Measurements from ENCODE around the gene EPHA8. TPM values are rescaled to one million over a fixed set of nuclear protein-coding genes. Genes with fewer than 3 reads are reported as not detected.

EPHA8 gene
- total RNA-seq, 1 donor from 2014 or later = not detected

DNA sequence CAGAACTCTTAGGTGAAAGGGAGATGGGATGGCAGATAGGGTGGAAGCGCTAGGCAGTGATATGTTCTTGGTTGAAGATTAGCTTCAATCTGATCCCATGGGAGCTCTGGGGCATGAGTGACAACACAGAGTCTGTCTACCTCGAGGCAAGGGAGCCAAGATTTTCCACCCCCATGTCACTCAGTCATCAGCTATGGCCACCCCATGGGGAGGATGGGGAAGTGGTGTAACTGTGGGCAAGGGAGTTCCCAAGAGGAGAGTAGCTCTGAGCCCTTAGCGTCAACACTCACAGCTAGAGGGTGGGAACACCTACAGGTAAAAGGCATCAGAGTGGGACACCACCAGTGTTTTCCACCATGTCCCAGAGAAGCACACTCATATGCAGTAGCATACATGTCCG lies 42.9 kb downstream of the EPHA8 start:
- DNase-seq (no peak), ATAC-seq (peak; percentile 22)
- Histone ChIP-seq H3K36me3 (no peaks in the 10 kb centered on the region), H3K4me1 (no peaks in the 10 kb centered on the region), H3K27me3 (peaks cover 28% of the 10 kb centered on the region), H3K27ac (no peak overlapping the region), H3K9me3 (no peaks in the 10 kb centered on the region), H3K4me3 (no peak overlapping the region)
- TF ChIP-seq, protein P1, sequence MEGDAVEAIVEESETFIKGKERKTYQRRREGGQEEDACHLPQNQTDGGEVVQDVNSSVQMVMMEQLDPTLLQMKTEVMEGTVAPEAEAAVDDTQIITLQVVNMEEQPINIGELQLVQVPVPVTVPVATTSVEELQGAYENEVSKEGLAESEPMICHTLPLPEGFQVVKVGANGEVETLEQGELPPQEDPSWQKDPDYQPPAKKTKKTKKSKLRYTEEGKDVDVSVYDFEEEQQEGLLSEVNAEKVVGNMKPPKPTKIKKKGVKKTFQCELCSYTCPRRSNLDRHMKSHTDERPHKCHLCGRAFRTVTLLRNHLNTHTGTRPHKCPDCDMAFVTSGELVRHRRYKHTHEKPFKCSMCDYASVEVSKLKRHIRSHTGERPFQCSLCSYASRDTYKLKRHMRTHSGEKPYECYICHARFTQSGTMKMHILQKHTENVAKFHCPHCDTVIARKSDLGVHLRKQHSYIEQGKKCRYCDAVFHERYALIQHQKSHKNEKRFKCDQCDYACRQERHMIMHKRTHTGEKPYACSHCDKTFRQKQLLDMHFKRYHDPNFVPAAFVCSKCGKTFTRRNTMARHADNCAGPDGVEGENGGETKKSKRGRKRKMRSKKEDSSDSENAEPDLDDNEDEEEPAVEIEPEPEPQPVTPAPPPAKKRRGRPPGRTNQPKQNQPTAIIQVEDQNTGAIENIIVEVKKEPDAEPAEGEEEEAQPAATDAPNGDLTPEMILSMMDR (IDR thresholded peaks at IDR 0.05) = no peak
- intact Hi-C loops (cut with DNase I) = no loop called here

DNA sequence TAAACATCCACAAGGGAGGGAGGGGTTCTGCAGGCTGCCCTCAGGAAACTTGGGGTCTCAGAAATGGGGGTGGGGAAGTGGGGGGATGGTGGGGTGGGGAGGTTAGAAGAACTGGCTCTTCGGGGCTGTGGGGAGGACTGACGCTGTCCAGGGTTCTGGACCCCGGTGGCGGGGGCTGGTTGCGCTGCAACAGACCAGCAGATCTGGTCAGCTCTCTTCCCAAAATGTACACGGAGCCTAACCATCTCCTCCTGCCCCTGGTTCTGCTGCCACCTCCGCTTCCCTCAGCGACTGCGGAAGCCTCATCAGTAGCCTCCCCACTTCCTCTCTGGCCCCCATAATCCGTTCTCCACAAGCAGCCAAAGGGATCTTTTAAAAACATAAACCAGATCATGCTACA lies 43.9 kb downstream of the EPHA8 start:
- ATAC-seq (peak; percentile 31), DNase-seq (peak; percentile 54)
- H3K27me3 ChIP-seq = peaks cover 36% of the 10 kb centered on the region
- TF ChIP-seq, protein P1 (IDR thresholded peaks at IDR 0.05) = no peak
- no peak overlapping the region for H3K27ac ChIP-seq
- no peaks in the 10 kb centered on the region for H3K4me1 ChIP-seq
- intact Hi-C loops (cut with DNase I) = no loop called here
- no peaks in the 10 kb centered on the region for H3K9me3 ChIP-seq
- no peak overlapping the region for H3K4me3 ChIP-seq
- no peaks in the 10 kb centered on the region for H3K36me3 ChIP-seq

DNA sequence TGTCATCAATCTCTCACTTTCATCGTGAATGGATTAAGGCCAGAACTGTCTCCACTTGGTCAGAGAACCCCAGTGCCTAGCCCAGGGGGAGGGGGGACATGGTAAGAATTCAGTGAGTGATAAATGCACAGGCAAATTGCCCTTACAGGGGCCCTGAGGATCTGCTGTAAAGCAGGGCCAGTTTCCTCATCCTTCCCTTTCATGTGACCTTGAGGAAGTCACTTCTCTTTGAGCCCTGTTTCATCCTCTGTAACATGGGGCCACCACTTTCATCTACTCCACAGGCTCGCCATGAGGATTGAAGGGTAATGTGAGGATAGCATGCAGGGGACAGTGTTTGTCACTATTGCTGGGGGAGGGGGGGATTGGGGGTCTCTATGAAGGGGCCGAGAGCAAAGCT lies 45.1 kb downstream of the EPHA8 start:
- no peak for DNase-seq
- intact Hi-C loops (cut with DNase I) = no loop called here
- Histone ChIP-seq H3K27ac (no peak overlapping the region), H3K9me3 (no peaks in the 10 kb centered on the region), H3K36me3 (no peaks in the 10 kb centered on the region), H3K4me1 (no peaks in the 10 kb centered on the region), H3K4me3 (no peak overlapping the region), H3K27me3 (peaks cover 27% of the 10 kb centered on the region)
- TF ChIP-seq, protein P1 (IDR thresholded peaks at IDR 0.05) = no peak
- peak; percentile 38 for ATAC-seq

DNA sequence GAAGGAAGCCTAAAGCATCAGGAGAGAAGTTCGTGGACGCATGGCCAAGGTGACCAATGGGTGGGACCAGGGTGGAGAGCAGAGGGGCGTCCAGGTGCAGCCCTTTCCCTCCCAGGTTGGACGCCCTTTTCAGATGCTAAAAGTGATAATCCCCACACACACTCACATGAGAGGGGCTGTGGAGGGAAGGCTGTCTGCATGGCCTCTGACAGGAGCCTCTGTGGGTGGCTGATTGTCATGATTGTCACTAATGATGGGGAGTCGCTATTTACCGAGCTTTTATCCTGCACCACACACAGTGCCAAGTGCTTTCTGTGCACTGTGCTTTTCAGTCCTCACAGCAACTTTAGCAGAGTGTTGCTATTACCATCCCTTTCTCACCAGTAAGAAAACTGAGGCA lies 46.0 kb downstream of the EPHA8 start:
- Histone ChIP-seq H3K27ac (no peak overlapping the region), H3K36me3 (no peaks in the 10 kb centered on the region), H3K4me1 (no peaks in the 10 kb centered on the region), H3K27me3 (peaks cover 27% of the 10 kb centered on the region), H3K9me3 (no peaks in the 10 kb centered on the region), H3K4me3 (no peak overlapping the region)
- TF ChIP-seq, protein P1 (IDR thresholded peaks at IDR 0.05) = no peak
- no peak for ATAC-seq
- intact Hi-C loops (cut with DNase I) = no loop called here
- no peak for DNase-seq

DNA sequence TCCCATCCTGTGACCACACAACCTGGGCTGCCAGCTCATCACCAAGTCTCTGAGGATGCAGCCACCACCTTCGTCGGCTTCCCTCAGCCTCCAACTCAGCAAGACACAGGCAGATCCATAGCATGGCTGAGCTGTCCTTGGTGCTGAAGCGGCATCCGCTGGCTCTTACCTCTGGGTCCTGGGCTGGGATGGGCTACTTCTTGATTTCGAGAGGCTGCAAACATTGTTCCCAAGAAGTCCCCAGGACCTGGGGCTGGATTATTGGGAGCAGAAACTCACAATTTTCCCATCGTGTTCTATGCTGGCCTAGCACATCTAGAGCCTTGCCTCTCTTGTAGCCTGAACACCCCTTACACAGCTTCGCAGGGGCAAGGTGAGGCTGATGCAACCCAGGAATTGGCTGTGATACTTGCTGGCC lies 48.2 kb downstream of the EPHA8 start:
- DNase-seq (no peak), ATAC-seq (peak; percentile 32)
- Histone ChIP-seq H3K27ac (no peak overlapping the region), H3K4me1 (no peaks in the 10 kb centered on the region), H3K4me3 (no peak overlapping the region), H3K9me3 (no peaks in the 10 kb centered on the region), H3K36me3 (no peaks in the 10 kb centered on the region), H3K27me3 (peaks cover 46% of the 10 kb centered on the region)
- TF ChIP-seq, protein P1 (IDR thresholded peaks at IDR 0.05) = no peak
- intact Hi-C loops (cut with DNase I) = no loop called here

Measured in upper lobe of right lung (tissue), 1 donor.